UCSD-AML1 (cell line): ENCODE measurements around the gene ACBD6.
"Not testable (repeated sequence)": the region's sequence is repeated elsewhere in the genome, so short reads cannot be mapped to it uniquely, and the experiment has no call there.

ENCODE experiments used
- DNase-seq: peaks from one replicate; lab custom pipeline; 2025; ENCODE audit not compliant: unreplicated experiment; lab: John Stamatoyannopoulos, UW

The ACBD6 gene

DNA sequence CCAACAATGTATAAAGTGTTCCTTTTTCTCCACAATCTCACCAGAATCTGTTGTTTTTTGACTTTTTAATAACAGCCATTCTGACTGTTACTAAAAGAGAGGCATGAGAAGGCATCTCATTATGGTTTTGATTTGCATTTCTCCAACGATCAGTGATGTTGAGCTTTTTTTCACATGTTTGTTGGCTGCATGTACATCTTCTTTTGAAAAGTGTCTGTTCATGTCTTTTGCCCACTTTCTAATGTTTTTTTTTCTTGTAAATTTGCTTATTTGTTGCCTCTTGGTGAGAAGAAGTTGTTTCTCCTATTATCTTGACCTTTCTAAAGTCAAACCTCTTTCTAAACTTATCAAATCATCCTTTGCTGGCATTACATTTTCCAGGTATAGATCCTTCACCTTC is 80.8 kb downstream of the ACBD6 start:
- no peak for DNase-seq

GRCh38 chr1:180421145-180421544 is 81.2 kb downstream of the ACBD6 start:
- DNase-seq: not testable (repeated sequence)

- no peak for DNase-seq
Measured at GRCh38 chr1:180415985-180416633, 86.3 kb downstream of the ACBD6 start.

DNA sequence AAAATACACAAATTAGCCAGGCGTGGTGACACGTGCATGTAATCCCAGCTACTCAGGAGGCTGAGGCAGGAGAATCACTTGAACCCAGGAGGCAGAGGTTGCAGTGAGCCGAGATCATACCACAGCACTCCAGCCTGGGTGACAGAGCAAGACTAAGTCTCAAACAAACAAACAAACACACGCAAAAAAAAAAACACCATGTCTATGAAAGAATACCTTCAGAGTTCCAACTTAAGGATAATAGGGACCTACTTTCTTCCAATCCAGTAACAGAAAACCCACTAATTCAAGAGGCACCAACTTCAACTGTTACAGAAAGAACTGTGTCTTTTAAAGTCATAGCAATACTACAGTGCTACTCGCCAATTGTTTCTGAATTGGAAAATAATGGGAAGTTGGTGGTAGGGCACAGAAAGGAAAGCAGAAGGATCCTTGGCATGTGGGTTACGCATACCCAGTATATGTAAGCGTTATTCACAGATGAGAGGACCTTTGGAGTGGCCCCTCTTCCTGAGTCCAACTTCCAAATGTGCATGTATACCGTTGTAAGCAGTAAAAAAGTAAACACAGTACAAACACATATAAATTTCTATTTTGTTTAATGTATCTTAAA is 87.0 kb downstream of the ACBD6 start:
- DNase-seq: no peak

DNA sequence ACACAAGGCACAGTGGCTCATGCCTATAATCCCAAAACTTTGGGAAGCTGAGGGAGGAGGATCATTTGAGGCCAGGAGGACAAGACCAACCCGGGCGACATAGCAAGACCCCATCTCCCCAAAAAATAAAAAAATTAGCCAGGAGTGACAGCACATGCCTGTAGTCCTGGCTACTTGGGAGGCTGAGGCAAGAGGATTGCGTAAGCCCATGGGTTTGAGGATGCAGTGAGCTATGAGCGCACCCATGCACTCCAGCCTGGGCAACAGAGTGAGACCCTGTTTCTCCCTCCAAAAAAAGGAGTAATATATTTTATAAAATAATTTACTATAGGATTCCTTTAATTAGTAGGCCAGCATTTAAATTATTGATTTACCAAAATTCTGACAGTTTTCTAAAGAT is 89.8 kb downstream of the ACBD6 start:
- no peak for DNase-seq

DNA sequence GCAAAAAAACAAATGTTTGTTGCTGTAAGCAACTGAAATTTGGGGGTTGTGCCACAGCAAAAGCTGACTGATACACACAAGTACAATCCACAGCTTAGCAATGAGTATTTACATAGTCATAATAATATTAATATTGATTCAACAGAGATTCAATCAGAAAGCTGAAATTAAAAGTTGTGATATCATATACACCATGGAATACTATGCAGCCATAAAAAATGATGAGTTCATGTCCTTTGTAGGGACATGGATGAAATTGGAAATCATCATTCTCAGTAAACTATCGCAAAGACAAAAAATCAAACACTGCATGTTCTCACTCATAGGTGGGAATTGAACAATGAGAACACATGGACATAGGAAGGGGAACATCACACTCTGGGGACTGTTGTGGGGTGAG is 94.2 kb downstream of the ACBD6 start:
- not testable (repeated sequence) for DNase-seq

- DNase-seq: no peak
Measured at GRCh38 chr1:180407051-180407450, 95.3 kb downstream of the ACBD6 start.

GRCh38 chr1:180402551-180402950 is 99.8 kb downstream of the ACBD6 start:
- DNase-seq: no peak

DNA sequence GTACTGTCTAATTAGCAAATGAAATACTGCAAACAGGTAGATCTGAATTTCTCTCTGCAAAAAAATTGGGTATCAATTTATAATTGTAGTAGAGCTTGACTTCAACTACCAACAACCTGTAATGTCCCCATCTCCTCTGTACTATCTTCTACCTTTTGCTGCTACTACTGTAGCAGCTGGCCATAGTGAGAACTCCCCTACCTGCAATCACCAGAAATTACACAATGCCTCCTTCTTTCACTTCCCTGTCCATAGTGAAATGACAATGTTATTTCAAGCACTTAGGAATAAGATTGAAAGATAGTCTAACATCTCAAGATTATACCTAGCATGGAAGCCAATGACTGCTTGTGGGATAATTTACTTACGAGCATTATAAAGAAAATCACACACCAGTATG is 100.4 kb downstream of the ACBD6 start:
- DNase-seq: no peak

DNA sequence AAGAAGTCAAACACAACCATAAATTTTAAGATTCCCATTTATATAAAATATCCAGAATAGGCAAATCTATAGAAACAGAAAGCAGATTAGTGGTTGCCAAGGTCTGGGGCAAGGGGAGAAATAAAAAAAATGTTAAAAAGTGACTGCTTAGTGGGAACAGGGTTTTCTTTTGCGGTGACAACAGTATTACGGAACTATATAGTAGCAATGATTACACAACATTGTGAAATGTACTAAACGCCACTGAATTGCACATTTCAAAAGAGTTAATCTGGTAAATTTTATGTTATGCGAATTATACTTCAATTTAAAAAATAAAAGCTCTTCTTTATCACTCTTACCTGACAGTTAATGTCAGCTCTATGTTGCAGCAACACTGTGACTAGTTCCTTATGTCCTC is 105.2 kb downstream of the ACBD6 start:
- no peak for DNase-seq

DNA sequence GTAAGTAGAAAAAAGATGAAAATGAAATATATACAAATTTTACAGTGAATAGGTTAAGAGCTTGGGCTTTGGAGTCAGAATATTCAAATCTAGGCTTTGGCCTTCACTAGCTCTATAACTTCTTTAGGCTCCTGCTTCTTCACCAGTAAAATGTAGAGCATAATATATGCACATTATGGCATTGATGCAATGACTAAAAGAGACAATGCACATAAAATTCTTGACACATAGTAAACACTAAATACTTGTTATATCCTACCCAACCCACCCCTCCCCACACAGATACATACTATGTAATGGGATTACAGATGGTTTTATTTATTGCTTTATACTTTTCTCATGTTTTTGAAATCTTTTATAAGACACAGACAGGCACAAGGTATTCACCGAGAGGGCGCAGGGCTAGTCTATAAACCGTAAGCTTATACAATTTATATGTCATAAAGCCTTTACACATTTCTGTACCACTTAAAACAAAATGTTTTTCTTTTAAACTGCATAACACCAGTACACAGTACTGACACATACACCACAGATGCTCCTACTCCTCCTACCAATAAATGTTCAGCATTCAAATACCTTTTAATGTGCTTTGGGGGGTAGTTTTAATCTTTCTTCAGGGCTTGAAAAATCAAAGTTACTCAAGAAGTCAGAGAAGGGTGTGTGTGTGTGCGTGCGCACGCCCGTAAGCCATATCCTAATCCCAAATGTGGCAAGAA is 109.8 kb downstream of the ACBD6 start:
- DNase-seq: no peak

GRCh38 chr1:180392020-180392419 is 110.4 kb downstream of the ACBD6 start:
- no peak for DNase-seq

- DNase-seq: no peak
Measured at GRCh38 chr1:180387413-180387812, 115.0 kb downstream of the ACBD6 start.

DNA sequence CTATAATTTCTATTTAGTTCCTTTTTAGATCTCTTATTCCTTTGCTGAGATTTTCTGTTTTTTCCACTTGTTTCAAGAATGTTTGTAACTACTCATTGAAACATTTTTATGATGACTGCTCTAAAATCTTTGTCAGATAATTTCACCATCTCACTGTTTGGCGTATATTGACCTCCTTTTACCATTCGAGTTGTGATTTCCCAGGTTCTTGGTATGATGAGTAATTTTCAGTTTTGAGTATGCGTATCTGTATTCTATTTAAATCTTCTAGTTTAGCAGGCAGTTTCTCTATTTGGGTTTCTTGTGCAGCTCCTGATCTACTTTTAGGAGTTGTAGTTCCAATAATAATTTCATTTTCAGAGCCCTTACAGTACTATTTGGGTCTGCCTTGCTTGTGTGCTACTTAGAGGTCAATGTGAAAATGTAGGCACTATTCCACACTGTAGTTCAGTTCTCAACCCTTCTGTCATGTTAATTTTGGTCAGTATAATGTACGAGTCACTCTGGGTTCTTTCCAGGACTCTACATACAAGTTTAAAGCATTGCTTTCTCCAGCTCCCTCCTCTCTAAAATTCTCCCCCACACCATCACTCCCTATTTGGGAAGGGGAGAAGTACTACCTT is 115.5 kb downstream of the ACBD6 start:
- no peak for DNase-seq

GRCh38 chr1:180385144-180385543 is 117.2 kb downstream of the ACBD6 start:
- DNase-seq: no peak

- no peak for DNase-seq
Measured at GRCh38 chr1:180384286-180385005, 117.9 kb downstream of the ACBD6 start.

- no peak for DNase-seq
Measured at GRCh38 chr1:180382326-180383115, 119.9 kb downstream of the ACBD6 start.

GRCh38 chr1:180381184-180381580 is 121.2 kb downstream of the ACBD6 start:
- DNase-seq: no peak

DNA sequence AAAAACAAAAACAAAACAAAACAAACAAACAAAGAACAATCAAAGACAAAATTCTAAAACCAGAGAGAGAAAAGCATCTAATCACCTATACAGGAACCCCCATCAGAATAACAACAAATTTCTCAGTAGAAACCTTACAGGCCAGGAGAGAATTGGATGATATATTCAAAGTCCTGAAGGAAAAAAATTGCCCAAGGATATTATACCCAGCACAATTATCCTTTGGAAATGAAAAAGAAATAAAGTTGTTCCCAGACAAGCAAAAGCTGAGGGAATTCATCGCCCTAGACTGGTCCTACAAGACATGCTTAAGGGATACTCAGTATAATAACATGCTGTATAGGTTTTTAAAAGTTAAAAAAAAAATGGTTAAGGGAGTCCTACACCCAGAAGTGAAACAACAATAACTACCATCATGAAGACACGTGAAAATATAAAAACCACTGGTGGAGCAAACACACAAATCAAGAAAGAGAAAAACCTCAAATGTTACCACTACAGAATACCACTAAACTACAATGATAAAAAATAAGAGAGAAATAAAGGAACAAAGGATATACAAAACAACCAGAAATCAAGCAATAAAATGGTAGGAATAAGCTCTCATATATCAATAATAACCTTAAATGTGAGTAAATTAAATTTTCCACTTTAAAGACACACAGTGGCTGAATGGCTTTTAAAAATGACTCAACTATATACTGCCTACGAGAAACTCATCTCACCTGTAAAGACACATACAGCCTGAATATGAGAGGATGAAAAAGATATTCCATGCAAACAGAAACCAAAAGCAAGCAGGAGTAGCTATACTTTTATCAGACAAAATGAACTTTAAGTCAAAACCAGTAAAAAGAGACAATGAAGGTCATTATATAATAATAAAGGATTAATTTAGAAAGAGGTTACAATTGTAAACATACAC is 121.9 kb downstream of the ACBD6 start:
- DNase-seq: no peak
